Liver (tissue), 9 donors: ENCODE data around the gene RASAL2. TPM values are rescaled to one million over a fixed set of nuclear protein-coding genes. Genes with fewer than 3 reads are reported as not detected.

ENCODE experiments used
- DNase-seq: peaks from one replicate; pipeline ENCODE4 v3.0.0-alpha.2; 2017; ENCODE audit warnings: low spot score
- H3K27ac ChIP-seq, 2 donors: one replicate each; pipeline ENCODE4 v1.7.0; 2013; ENCODE audit warnings: inconsistent platforms in 2 of 2, low read length in 2 of 2, control low read depth in 1 of 2, low read depth in 1 of 2, mild to moderate bottlenecking in 1 of 2
- H3K27me3 ChIP-seq, 4 donors: one replicate each; pipeline versions ENCODE4 v1.6.1 to v1.7.0; 2013; ENCODE audit warnings: low read length in 3 of 4, inconsistent platforms in 1 of 4, mild to moderate bottlenecking in 1 of 4, moderate library complexity in 1 of 4; ENCODE audit not compliant: control insufficient read depth in 4 of 4, insufficient read depth in 4 of 4
- H3K36me3 ChIP-seq, 4 donors: one replicate each; pipeline versions ENCODE4 v1.6.1 to v1.7.0; 2013; ENCODE audit warnings: low read length in 3 of 4, mild to moderate bottlenecking in 3 of 4, low read depth in 1 of 4, moderate library complexity in 1 of 4; ENCODE audit not compliant: control insufficient read depth in 4 of 4, insufficient read depth in 3 of 4
- H3K4me1 ChIP-seq, 4 donors: one replicate each; pipeline versions ENCODE4 v1.6.1 to v1.7.0; 2013; ENCODE audit warnings: low read length in 3 of 4, mild to moderate bottlenecking in 3 of 4, moderate library complexity in 1 of 4; ENCODE audit not compliant: control insufficient read depth in 4 of 4, insufficient read depth in 4 of 4
- H3K4me3 ChIP-seq, 3 donors: one replicate each; pipeline versions ENCODE4 v1.6.1 to v1.7.0; 2013; ENCODE audit warnings: low read length in 3 of 3, control low read depth in 1 of 3, low read depth in 1 of 3, mild to moderate bottlenecking in 1 of 3
- H3K9ac ChIP-seq, 2 donors: one replicate each; pipeline ENCODE4 v1.7.0; 2013; ENCODE audit warnings: low read length in 2 of 2, mild to moderate bottlenecking in 2 of 2, moderate library complexity in 2 of 2, control low read depth in 1 of 2, low read depth in 1 of 2
- H3K9me3 ChIP-seq, 4 donors: one replicate each; pipeline versions ENCODE4 v1.6.1 to v1.7.0; 2013; ENCODE audit warnings: low read length in 3 of 4; ENCODE audit not compliant: control insufficient read depth in 4 of 4
- EGR1 ChIP-seq, 2 donors: IDR thresholded peaks; 2 replicates each; pipeline ENCODE4 v1.6.1; 2016 to 2018; ENCODE audit warnings: antibody characterized with exemption in 2 of 2, low read depth in 2 of 2
- FOXA1 ChIP-seq: IDR thresholded peaks from 2 replicates; pipeline ENCODE4 v1.6.1; 2016; ENCODE audit warnings: antibody characterized with exemption
- FOXA2 ChIP-seq: IDR thresholded peaks from 2 replicates; pipeline ENCODE4 v1.6.1; 2016; ENCODE audit warnings: antibody characterized with exemption
- GABPA ChIP-seq, 2 donors: IDR thresholded peaks in 1 of 2; conservative IDR thresholded peaks in 1 of 2; 2 replicates each; pipeline ENCODE4 v1.6.1; 2016; ENCODE audit warnings: antibody characterized with exemption in 2 of 2, mild to moderate bottlenecking in 1 of 2, moderate library complexity in 1 of 2
- HNF4A ChIP-seq, 2 donors: conservative IDR thresholded peaks; 2 replicates each; pipeline ENCODE4 v1.6.1; 2016; ENCODE audit warnings: antibody characterized with exemption in 2 of 2, mild to moderate bottlenecking in 2 of 2
- HNF4G ChIP-seq: IDR thresholded peaks from 2 replicates; pipeline ENCODE4 v1.6.1; 2016; ENCODE audit warnings: antibody characterized with exemption
- JUND ChIP-seq, 2 donors: IDR thresholded peaks; 2 replicates each; pipeline ENCODE4 v1.6.1; 2016; ENCODE audit warnings: antibody characterized with exemption in 2 of 2
- NR2F2 ChIP-seq: IDR thresholded peaks from 2 replicates; pipeline ENCODE4 v1.6.1; 2016; ENCODE audit warnings: antibody characterized with exemption
- RAD21 ChIP-seq, 2 donors: IDR thresholded peaks; 2 replicates each; pipeline ENCODE4 v1.6.1; 2016; ENCODE audit warnings: antibody characterized with exemption in 2 of 2, mild to moderate bottlenecking in 2 of 2
- RXRA ChIP-seq, 2 donors: IDR thresholded peaks; 2 replicates each; pipeline ENCODE4 v1.6.1; 2017 to 2018; ENCODE audit warnings: antibody characterized with exemption in 2 of 2, mild to moderate bottlenecking in 1 of 2
- SP1 ChIP-seq: IDR thresholded peaks from 2 replicates; pipeline ENCODE4 v1.6.1; 2018; ENCODE audit warnings: antibody characterized with exemption, mild to moderate bottlenecking
- TAF1 ChIP-seq: conservative IDR thresholded peaks from 2 replicates; pipeline ENCODE4 v1.6.1; 2016; ENCODE audit warnings: antibody characterized with exemption, mild to moderate bottlenecking
- YY1 ChIP-seq: IDR thresholded peaks from 2 replicates; pipeline ENCODE4 v1.6.1; 2016; ENCODE audit warnings: antibody characterized with exemption, mild to moderate bottlenecking
- WGBS: extraction: QIAGEN DNeasy Blood & Tissue Kit; methylation state at CpG from one replicate; pipeline ENCODE4 v1.1.7; 2013; 5-methylcytosine and 5-hydroxymethylcytosine counted together
- polyA plus RNA-seq, 2 donors: library from polyadenylated mRNA; stranded (reverse) in 1 of 2; unstranded in 1 of 2; fragments of 200-250 nt in 1 of 2; fragments of >200 nt in 1 of 2; fragmentation: Nextera tagmentation in 1 of 2; extraction: Ambion mirVana in 1 of 2; gene quantifications; one replicate each; pipeline versions ENCODE4 v1.2.1 to v1.2.3, GENCODE V29; 2013 to 2015
- total RNA-seq, 2 donors: library from RNA; depleted of rRNA; stranded (reverse); fragments of >200 nt; gene quantifications; one replicate each; pipeline ENCODE4 v1.2.3, GENCODE V29; 2014
- TF ChIP-seq, protein P1 (sequence below): IDR thresholded peaks from 2 replicates; pipeline ENCODE4 v1.6.1; 2016; ENCODE audit warnings: antibody characterized with exemption
- TF ChIP-seq, protein P2 (sequence below): IDR thresholded peaks from 2 replicates; pipeline ENCODE4 v1.6.1; 2016; ENCODE audit warnings: antibody characterized with exemption
- TF ChIP-seq, protein P3 (sequence below): IDR thresholded peaks from 2 replicates; pipeline ENCODE4 v1.6.1; 2016; ENCODE audit warnings: antibody characterized with exemption, mild to moderate bottlenecking
- TF ChIP-seq, protein P4 (sequence below): fragments of 150-350 bp; IDR thresholded peaks from 2 replicates; pipeline ENCODE4 v1.5.1; 2017; ENCODE audit warnings: improper control_type of control experiment, low read depth, low read length; ENCODE audit not compliant: missing input control
- TF ChIP-seq, protein P5 (sequence below): IDR thresholded peaks from 2 replicates; pipeline ENCODE4 v1.6.1; 2016; ENCODE audit warnings: antibody characterized with exemption
- donor health status: healthy.
- donor health status: healthy.
- donor health status: healthy.
- donor health status: healthy.
- donor health status: healthy.

RASAL2 gene
- total and polyA plus RNA-seq, 4 donors, result 1.8 to 8.1 (median 4.1) TPM

DNA sequence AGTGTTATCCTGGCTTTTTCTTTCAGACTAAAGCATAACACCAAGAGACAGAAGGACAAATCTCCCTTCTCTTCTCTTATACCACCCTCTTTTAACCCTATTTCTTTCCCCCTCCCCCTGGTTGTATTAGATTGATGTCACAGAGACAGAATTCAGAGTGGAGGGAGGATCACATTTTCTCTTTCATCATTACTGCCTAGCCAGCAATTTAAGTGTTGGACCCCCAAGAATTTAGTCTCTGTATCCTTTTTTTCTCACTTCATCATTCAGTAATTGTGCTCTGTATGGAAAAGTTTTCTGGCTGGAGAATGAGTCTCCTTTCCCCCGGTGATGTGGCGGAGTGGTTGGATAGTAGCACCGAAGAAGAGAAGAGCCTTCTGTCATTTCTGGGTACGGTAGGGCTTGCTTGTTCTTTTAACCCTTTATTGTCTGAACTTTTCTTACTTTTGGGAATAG is 278.1 kb downstream of the RASAL2 start:
- Histone ChIP-seq H3K9ac (no peak overlapping the region), H3K4me1 (no peaks in the 10 kb centered on the region), H3K36me3 (no peaks in the 10 kb centered on the region), H3K4me3 (no peak overlapping the region), H3K9me3 (no peaks in the 10 kb centered on the region), H3K27ac (no peak overlapping the region), H3K27me3 (no peaks in the 10 kb centered on the region)
- 41% methylated on average over 4 of the region's 4 CpGs for WGBS
- no peak for DNase-seq
- TF ChIP-seq HNF4G (no peak), SP1 (no peak), HNF4A (conservative IDR thresholded peaks at IDR 0.05) (no peak), RAD21 (IDR thresholded peaks at IDR 0.05) (no peak), JUND (IDR thresholded peaks at IDR 0.05) (no peak), TAF1 (no peak), FOXA1 (no peak), NR2F2 (no peak), GABPA (IDR thresholded peaks at IDR 0.05 in 1 of 2, conservative IDR thresholded peaks at IDR 0.05 in 1 of 2) (no peak)
- TF ChIP-seq, protein P1, sequence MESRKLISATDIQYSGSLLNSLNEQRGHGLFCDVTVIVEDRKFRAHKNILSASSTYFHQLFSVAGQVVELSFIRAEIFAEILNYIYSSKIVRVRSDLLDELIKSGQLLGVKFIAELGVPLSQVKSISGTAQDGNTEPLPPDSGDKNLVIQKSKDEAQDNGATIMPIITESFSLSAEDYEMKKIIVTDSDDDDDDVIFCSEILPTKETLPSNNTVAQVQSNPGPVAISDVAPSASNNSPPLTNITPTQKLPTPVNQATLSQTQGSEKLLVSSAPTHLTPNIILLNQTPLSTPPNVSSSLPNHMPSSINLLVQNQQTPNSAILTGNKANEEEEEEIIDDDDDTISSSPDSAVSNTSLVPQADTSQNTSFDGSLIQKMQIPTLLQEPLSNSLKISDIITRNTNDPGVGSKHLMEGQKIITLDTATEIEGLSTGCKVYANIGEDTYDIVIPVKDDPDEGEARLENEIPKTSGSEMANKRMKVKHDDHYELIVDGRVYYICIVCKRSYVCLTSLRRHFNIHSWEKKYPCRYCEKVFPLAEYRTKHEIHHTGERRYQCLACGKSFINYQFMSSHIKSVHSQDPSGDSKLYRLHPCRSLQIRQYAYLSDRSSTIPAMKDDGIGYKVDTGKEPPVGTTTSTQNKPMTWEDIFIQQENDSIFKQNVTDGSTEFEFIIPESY, result no peak
- TF ChIP-seq, protein P2, sequence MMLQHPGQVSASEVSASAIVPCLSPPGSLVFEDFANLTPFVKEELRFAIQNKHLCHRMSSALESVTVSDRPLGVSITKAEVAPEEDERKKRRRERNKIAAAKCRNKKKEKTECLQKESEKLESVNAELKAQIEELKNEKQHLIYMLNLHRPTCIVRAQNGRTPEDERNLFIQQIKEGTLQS, result no peak
- TF ChIP-seq, protein P3, sequence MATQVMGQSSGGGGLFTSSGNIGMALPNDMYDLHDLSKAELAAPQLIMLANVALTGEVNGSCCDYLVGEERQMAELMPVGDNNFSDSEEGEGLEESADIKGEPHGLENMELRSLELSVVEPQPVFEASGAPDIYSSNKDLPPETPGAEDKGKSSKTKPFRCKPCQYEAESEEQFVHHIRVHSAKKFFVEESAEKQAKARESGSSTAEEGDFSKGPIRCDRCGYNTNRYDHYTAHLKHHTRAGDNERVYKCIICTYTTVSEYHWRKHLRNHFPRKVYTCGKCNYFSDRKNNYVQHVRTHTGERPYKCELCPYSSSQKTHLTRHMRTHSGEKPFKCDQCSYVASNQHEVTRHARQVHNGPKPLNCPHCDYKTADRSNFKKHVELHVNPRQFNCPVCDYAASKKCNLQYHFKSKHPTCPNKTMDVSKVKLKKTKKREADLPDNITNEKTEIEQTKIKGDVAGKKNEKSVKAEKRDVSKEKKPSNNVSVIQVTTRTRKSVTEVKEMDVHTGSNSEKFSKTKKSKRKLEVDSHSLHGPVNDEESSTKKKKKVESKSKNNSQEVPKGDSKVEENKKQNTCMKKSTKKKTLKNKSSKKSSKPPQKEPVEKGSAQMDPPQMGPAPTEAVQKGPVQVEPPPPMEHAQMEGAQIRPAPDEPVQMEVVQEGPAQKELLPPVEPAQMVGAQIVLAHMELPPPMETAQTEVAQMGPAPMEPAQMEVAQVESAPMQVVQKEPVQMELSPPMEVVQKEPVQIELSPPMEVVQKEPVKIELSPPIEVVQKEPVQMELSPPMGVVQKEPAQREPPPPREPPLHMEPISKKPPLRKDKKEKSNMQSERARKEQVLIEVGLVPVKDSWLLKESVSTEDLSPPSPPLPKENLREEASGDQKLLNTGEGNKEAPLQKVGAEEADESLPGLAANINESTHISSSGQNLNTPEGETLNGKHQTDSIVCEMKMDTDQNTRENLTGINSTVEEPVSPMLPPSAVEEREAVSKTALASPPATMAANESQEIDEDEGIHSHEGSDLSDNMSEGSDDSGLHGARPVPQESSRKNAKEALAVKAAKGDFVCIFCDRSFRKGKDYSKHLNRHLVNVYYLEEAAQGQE, result no peak

DNA sequence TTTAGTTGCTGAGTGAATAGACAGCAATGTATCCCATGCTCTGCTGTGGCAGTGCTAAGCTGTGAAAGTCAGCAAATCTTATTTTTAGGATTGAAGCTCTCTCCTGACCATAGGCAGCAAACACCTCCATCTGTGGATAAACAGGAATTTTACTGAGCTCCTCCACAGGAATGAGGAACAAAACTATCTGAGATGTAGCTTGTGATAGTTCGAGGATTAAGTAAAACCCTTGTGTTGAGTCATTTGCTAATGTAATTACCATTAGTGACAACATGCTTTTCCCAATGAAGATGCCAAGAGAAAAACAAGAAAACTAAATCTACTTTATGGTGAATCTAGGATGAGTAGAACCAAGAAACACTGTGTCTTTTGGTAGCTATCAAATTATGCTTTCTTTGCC is 280.1 kb downstream of the RASAL2 start:
- H3K4me3 ChIP-seq, result no peak overlapping the region
- H3K27ac ChIP-seq, result no peak overlapping the region
- no peak overlapping the region for H3K9ac ChIP-seq
- H3K27me3 ChIP-seq, result no peaks in the 10 kb centered on the region
- H3K4me1 ChIP-seq, result no peaks in the 10 kb centered on the region
- no peaks in the 10 kb centered on the region for H3K9me3 ChIP-seq
- DNase-seq, result no peak
- no peaks in the 10 kb centered on the region for H3K36me3 ChIP-seq
- no peak for TF ChIP-seq HNF4G
- TF ChIP-seq, protein P1, result no peak
- TF ChIP-seq TAF1, result no peak
- TF ChIP-seq EGR1 (IDR thresholded peaks at IDR 0.05; ENCODE audit: low read depth in 2 of 2), result no peak
- no peak for TF ChIP-seq SP1
- TF ChIP-seq JUND (IDR thresholded peaks at IDR 0.05), result no peak
- TF ChIP-seq FOXA1, result no peak
- TF ChIP-seq NR2F2, result no peak
- TF ChIP-seq, protein P3, result no peak
- TF ChIP-seq, protein P4, sequence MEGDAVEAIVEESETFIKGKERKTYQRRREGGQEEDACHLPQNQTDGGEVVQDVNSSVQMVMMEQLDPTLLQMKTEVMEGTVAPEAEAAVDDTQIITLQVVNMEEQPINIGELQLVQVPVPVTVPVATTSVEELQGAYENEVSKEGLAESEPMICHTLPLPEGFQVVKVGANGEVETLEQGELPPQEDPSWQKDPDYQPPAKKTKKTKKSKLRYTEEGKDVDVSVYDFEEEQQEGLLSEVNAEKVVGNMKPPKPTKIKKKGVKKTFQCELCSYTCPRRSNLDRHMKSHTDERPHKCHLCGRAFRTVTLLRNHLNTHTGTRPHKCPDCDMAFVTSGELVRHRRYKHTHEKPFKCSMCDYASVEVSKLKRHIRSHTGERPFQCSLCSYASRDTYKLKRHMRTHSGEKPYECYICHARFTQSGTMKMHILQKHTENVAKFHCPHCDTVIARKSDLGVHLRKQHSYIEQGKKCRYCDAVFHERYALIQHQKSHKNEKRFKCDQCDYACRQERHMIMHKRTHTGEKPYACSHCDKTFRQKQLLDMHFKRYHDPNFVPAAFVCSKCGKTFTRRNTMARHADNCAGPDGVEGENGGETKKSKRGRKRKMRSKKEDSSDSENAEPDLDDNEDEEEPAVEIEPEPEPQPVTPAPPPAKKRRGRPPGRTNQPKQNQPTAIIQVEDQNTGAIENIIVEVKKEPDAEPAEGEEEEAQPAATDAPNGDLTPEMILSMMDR, result no peak
- TF ChIP-seq YY1, result no peak
- TF ChIP-seq FOXA2, result no peak
- TF ChIP-seq, protein P2, result no peak
- TF ChIP-seq, protein P5, sequence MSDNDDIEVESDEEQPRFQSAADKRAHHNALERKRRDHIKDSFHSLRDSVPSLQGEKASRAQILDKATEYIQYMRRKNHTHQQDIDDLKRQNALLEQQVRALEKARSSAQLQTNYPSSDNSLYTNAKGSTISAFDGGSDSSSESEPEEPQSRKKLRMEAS, result no peak
- no peak for TF ChIP-seq GABPA (IDR thresholded peaks at IDR 0.05 in 1 of 2, conservative IDR thresholded peaks at IDR 0.05 in 1 of 2)
- no peak for TF ChIP-seq RAD21 (IDR thresholded peaks at IDR 0.05)
- TF ChIP-seq RXRA (IDR thresholded peaks at IDR 0.05), result no peak
- no peak for TF ChIP-seq HNF4A (conservative IDR thresholded peaks at IDR 0.05)
- WGBS, result 93% methylated on average over 1 of the region's 1 CpG
